CD8-positive, alpha-beta memory T cell (primary cell): ENCODE measurements around the gene ID1. TPM values are rescaled to one million over a fixed set of nuclear protein-coding genes. Genes with fewer than 3 reads are reported as not detected.

ENCODE experiments used
- CTCF ChIA-PET: fragments of 350-600 bp; sonication (Branson Sonifier 250); formaldehyde crosslinking; loops from one replicate; lab custom pipeline; 2021; ENCODE audit warnings: antibody characterized with exemption; lab: Charles Lee
- POLR2A ChIA-PET: fragments of 350-600 bp; sonication (Branson Sonifier 250); formaldehyde crosslinking; loops from one replicate; lab custom pipeline; 2021; ENCODE audit warnings: antibody characterized with exemption; lab: Charles Lee
- DNase-seq, 5 donors: peaks; one replicate each; pipeline versions ENCODE4 v3.0.0 to v3.0.0-alpha.2; 2020 to 2022; ENCODE audit warnings: mixed read lengths in 1 of 5
- H3K27ac ChIP-seq: one replicate; pipeline ENCODE4 v1.7.0; 2013; ENCODE audit warnings: low read depth, mild to moderate bottlenecking, low read length, moderate library complexity
- H3K27me3 ChIP-seq: 2 replicates; pipeline ENCODE4 v1.7.0; 2013; ENCODE audit warnings: low read length, mild to moderate bottlenecking; ENCODE audit not compliant: insufficient read depth, poor library complexity, severe bottlenecking
- H3K36me3 ChIP-seq: 2 replicates; pipeline ENCODE4 v1.7.0; 2013; ENCODE audit warnings: mild to moderate bottlenecking, low read length, moderate library complexity; ENCODE audit not compliant: insufficient read depth
- H3K4me1 ChIP-seq: 2 replicates; pipeline ENCODE4 v1.7.0; 2013; ENCODE audit warnings: mild to moderate bottlenecking, low read length, moderate library complexity; ENCODE audit not compliant: insufficient read depth
- H3K4me3 ChIP-seq: 2 replicates; pipeline ENCODE4 v1.7.0; 2013; ENCODE audit warnings: mild to moderate bottlenecking, low read length
- H3K9me3 ChIP-seq: 2 replicates; pipeline ENCODE4 v1.7.0; 2013; ENCODE audit warnings: mild to moderate bottlenecking, low read length
- H3K27ac Mint-ChIP-seq, 8 donors: one replicate each; pipeline ENCODE4 v1.8.0; 2020 to 2021; ENCODE audit warnings: mixed read lengths in 8 of 8, mild to moderate bottlenecking in 6 of 8, inconsistent platforms in 3 of 8, moderate library complexity in 3 of 8
- H3K27me3 Mint-ChIP-seq, 2 donors: one replicate each; pipeline ENCODE4 v1.8.0; 2020 to 2021; ENCODE audit warnings: mixed read lengths in 2 of 2, mild to moderate bottlenecking in 1 of 2, moderate library complexity in 1 of 2
- H3K36me3 Mint-ChIP-seq, 3 donors: one replicate each; pipeline ENCODE4 v1.8.0; 2020 to 2021; ENCODE audit warnings: mixed read lengths in 3 of 3, inconsistent platforms in 1 of 3, mild to moderate bottlenecking in 1 of 3
- H3K4me1 Mint-ChIP-seq, 3 donors: one replicate each; pipeline ENCODE4 v1.8.0; 2020 to 2021; ENCODE audit warnings: mixed read lengths in 3 of 3, inconsistent platforms in 1 of 3, mild to moderate bottlenecking in 1 of 3
- H3K4me3 Mint-ChIP-seq, 7 donors: one replicate each; pipeline ENCODE4 v1.8.0; 2020 to 2021; ENCODE audit warnings: mixed read lengths in 7 of 7, mild to moderate bottlenecking in 6 of 7, moderate library complexity in 4 of 7, inconsistent platforms in 2 of 7
- H3K9me3 Mint-ChIP-seq, 5 donors: one replicate each; pipeline ENCODE4 v1.8.0; 2020 to 2022; ENCODE audit warnings: mixed read lengths in 5 of 5, mild to moderate bottlenecking in 3 of 5, moderate library complexity in 2 of 5, inconsistent platforms in 1 of 5
- polyA plus RNA-seq: library from polyadenylated mRNA; unstranded; fragments of 300-500 nt; fragmentation: Illumina TruSeq; gene quantifications from one replicate; pipeline ENCODE4 v1.2.3, GENCODE V29; 2021
- total RNA-seq, 2 experiments: library from RNA; stranded (reverse); gene quantifications; one replicate each; pipeline ENCODE4 v1.2.3, GENCODE V29; 2021

ID1 gene
- total and polyA plus RNA-seq, 3 experiments from 2014 or later: 0.55 to 2.2 (median 0.72) TPM

GRCh38 chr20:31633339-31633914 is 28.3 kb downstream of the ID1 start:
- ChIA-PET CTCF (interaction anchor here (0.8 to 4.2 kb wide), 10 partner anchors 11 to 112 kb away, joined by 3 to 31 read pairs (median 3); partner anchors contain the start of gene BCL2L1), POLR2A (no interaction called here)
- H3K4me3 ChIP-seq: no peak overlapping the region
- no peak overlapping the region for H3K27ac ChIP-seq
- H3K36me3 Mint-ChIP-seq: no peaks in the 10 kb centered on the region
- no peaks in the 10 kb centered on the region for H3K27me3 ChIP-seq
- H3K36me3 ChIP-seq: no peaks in the 10 kb centered on the region
- H3K27ac Mint-ChIP-seq: no peak overlapping the region
- H3K4me1 ChIP-seq: no peaks in the 10 kb centered on the region
- no peaks in the 10 kb centered on the region for H3K4me1 Mint-ChIP-seq
- H3K9me3 Mint-ChIP-seq: no peaks in the 10 kb centered on the region
- no peak overlapping the region for H3K4me3 Mint-ChIP-seq
- H3K9me3 ChIP-seq: no peaks in the 10 kb centered on the region
- DNase-seq: no peak
- H3K27me3 Mint-ChIP-seq: no peaks in the 10 kb centered on the region

GRCh38 chr20:31637660-31638059 is 32.6 kb downstream of the ID1 start, which contains the start of gene COX4I2:
COX4I2 (plus strand) TSS chr20:31637912; CDS start chr20:31639018, 1,106 bp downstream.
- no peak within 1 kb of the TSS for H3K4me3 Mint-ChIP-seq
- Histone ChIP-seq H3K4me1 (peaks cover under 1% of the 10 kb centered on the region), H3K27ac (no peak within 1 kb of the TSS), H3K9me3 (no peaks in the 10 kb centered on the region), H3K36me3 (no peaks in the 10 kb centered on the region), H3K4me3 (no peak within 1 kb of the TSS), H3K27me3 (peaks cover 4% of the 10 kb centered on the region)
- no peaks in the 10 kb centered on the region for H3K36me3 Mint-ChIP-seq
- peaks cover 2 to 17% of the 10 kb centered on the region in 2 donors for H3K27me3 Mint-ChIP-seq
- CTCF ChIA-PET: interaction anchor here (0.8 kb wide), 1 partner anchor 86 kb away, joined by 3 read pairs; no protein-coding TSS in a partner anchor
- H3K4me1 Mint-ChIP-seq: peaks cover 1 to 8% (median 3%) of the 10 kb centered on the region in 3 donors
- DNase-seq: no peak
- POLR2A ChIA-PET: no interaction called here
- H3K9me3 Mint-ChIP-seq: no peaks in the 10 kb centered on the region
- H3K27ac Mint-ChIP-seq: peak within 1 kb of the TSS in 1 of 8 donors; percentile 29

DNA sequence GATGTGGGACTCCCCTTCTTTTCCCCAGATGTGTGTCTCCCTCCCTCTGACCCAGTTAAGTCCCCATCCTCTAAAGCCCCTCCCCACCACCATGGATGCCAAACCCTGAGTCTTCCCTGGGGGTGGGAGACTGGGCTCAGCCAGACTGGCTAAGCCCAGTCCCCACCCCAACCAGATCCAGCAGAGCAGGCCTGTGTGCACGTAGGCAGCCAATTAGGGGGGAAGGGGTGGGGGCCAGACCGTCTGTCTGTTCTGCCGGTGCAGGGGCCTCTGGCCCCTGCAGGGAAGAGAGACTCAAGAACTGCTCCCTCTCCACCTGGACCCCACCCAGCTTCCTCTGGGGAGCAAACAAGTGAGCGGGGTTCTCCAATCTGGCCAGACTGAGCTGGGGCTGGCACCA is 33.2 kb downstream of the ID1 start:
- Mint-ChIP-seq H3K36me3 (no peaks in the 10 kb centered on the region), H3K4me3 (no peak overlapping the region), H3K27ac (peak overlapping the region in 1 of 8 donors; percentile 29), H3K27me3 (peaks cover 2 to 21% of the 10 kb centered on the region in 2 donors), H3K4me1 (peaks cover 7 to 15% (median 9%) of the 10 kb centered on the region in 3 donors), H3K9me3 (no peaks in the 10 kb centered on the region)
- Histone ChIP-seq H3K9me3 (no peaks in the 10 kb centered on the region), H3K27ac (no peak overlapping the region), H3K36me3 (no peaks in the 10 kb centered on the region), H3K27me3 (peaks cover 9% of the 10 kb centered on the region), H3K4me3 (no peak overlapping the region), H3K4me1 (peaks cover 7% of the 10 kb centered on the region)
- DNase-seq: no peak
- ChIA-PET CTCF (interaction anchor here (0.8 kb wide), 1 partner anchor 85 kb away, joined by 3 read pairs; no protein-coding TSS in a partner anchor), POLR2A (no interaction called here)

GRCh38 chr20:31638816-31639215 is 33.7 kb downstream of the ID1 start:
- H3K9me3 Mint-ChIP-seq: no peaks in the 10 kb centered on the region
- no peak overlapping the region for H3K27ac ChIP-seq
- H3K4me1 Mint-ChIP-seq: peaks cover 7 to 18% (median 12%) of the 10 kb centered on the region in 3 donors
- ChIA-PET POLR2A (no interaction called here), CTCF (interaction anchor here (0.6 to 3.9 kb wide), 2 partner anchors 82 to 85 kb away, joined by 4 to 16 read pairs; no protein-coding TSS in a partner anchor)
- peaks cover 9% of the 10 kb centered on the region for H3K27me3 ChIP-seq
- no peak overlapping the region for H3K4me3 ChIP-seq
- no peaks in the 10 kb centered on the region for H3K9me3 ChIP-seq
- no peak overlapping the region for H3K4me3 Mint-ChIP-seq
- H3K27ac Mint-ChIP-seq: no peak overlapping the region
- peaks cover 8% of the 10 kb centered on the region for H3K4me1 ChIP-seq
- H3K27me3 Mint-ChIP-seq: peaks cover 2 to 21% of the 10 kb centered on the region in 2 donors
- H3K36me3 Mint-ChIP-seq: no peaks in the 10 kb centered on the region
- DNase-seq: no peak
- no peaks in the 10 kb centered on the region for H3K36me3 ChIP-seq

DNA sequence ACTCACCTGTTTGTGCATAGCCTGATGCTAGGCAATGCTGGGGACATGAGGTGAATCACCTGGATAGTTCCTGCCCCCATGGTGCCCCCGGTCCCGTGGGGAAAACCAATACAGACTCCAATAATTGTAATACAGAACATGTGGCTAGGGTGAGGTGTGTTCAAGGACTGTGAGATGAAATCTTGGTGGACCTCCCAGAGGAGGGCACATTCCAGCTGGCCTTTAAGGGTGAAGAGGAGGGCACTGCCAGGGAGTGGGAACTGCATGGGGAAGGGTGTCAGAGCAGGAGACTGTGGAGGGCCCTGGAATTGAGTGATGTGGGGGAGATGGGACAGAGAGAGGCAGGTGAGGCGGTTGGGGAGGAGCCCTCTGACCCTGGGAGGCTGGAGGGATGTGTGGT is 35.2 kb downstream of the ID1 start:
- H3K9me3 Mint-ChIP-seq: no peaks in the 10 kb centered on the region
- Histone ChIP-seq H3K27ac (no peak overlapping the region), H3K9me3 (no peaks in the 10 kb centered on the region), H3K4me1 (peaks cover 8% of the 10 kb centered on the region), H3K4me3 (no peak overlapping the region), H3K36me3 (no peaks in the 10 kb centered on the region), H3K27me3 (peaks cover 9% of the 10 kb centered on the region)
- H3K4me1 Mint-ChIP-seq: peaks cover 7 to 22% (median 12%) of the 10 kb centered on the region in 3 donors
- no peak overlapping the region for H3K27ac Mint-ChIP-seq
- no peak for DNase-seq
- ChIA-PET POLR2A (no interaction called here), CTCF (interaction anchor here (3.9 kb wide), 1 partner anchor 84 kb away, joined by 16 read pairs; no protein-coding TSS in a partner anchor)
- H3K36me3 Mint-ChIP-seq: no peaks in the 10 kb centered on the region
- H3K27me3 Mint-ChIP-seq: peaks cover 2 to 24% of the 10 kb centered on the region in 2 donors
- peak overlapping the region in 1 of 7 donors; percentile 7 for H3K4me3 Mint-ChIP-seq

GRCh38 chr20:31641391-31641790 is 36.3 kb downstream of the ID1 start:
- Mint-ChIP-seq H3K4me3 (no peak overlapping the region), H3K36me3 (no peaks in the 10 kb centered on the region), H3K9me3 (no peaks in the 10 kb centered on the region), H3K27me3 (peaks cover 2 to 24% of the 10 kb centered on the region in 2 donors), H3K4me1 (peaks cover 7 to 22% (median 12%) of the 10 kb centered on the region in 3 donors), H3K27ac (no peak overlapping the region)
- H3K4me3 ChIP-seq: no peak overlapping the region
- no peaks in the 10 kb centered on the region for H3K9me3 ChIP-seq
- DNase-seq: no peak
- POLR2A ChIA-PET: no interaction called here
- H3K27ac ChIP-seq: no peak overlapping the region
- no peaks in the 10 kb centered on the region for H3K36me3 ChIP-seq
- H3K27me3 ChIP-seq: peaks cover 9% of the 10 kb centered on the region
- peaks cover 8% of the 10 kb centered on the region for H3K4me1 ChIP-seq
- CTCF ChIA-PET: interaction anchor here (0.9 to 3.9 kb wide), 2 partner anchors 29 to 83 kb away, joined by 3 to 16 read pairs; no protein-coding TSS in a partner anchor

- peak overlapping the region in 4 of 7 donors; percentile 13 to 33 (median 18) for H3K4me3 Mint-ChIP-seq
- H3K9me3 Mint-ChIP-seq: no peaks in the 10 kb centered on the region
- H3K27ac ChIP-seq: no peak overlapping the region
- ChIA-PET CTCF (interaction anchor here (3.9 kb wide), 1 partner anchor 81 kb away, joined by 16 read pairs; no protein-coding TSS in a partner anchor), POLR2A (no interaction called here)
- H3K36me3 ChIP-seq: no peaks in the 10 kb centered on the region
- no peak overlapping the region for H3K4me3 ChIP-seq
- peaks cover 7 to 22% (median 12%) of the 10 kb centered on the region in 3 donors for H3K4me1 Mint-ChIP-seq
- peak overlapping the region in 2 of 8 donors; percentile 36 to 71 for H3K27ac Mint-ChIP-seq
- peaks cover 9% of the 10 kb centered on the region for H3K27me3 ChIP-seq
- no peaks in the 10 kb centered on the region for H3K36me3 Mint-ChIP-seq
- H3K4me1 ChIP-seq: peaks cover 8% of the 10 kb centered on the region
- no peaks in the 10 kb centered on the region for H3K9me3 ChIP-seq
- no peak for DNase-seq
- H3K27me3 Mint-ChIP-seq: peaks cover 2 to 24% of the 10 kb centered on the region in 2 donors
Observed at GRCh38 chr20:31642837-31643236, 37.7 kb downstream of the ID1 start.

GRCh38 chr20:31643522-31643921 is 38.4 kb downstream of the ID1 start:
- Histone ChIP-seq H3K9me3 (no peaks in the 10 kb centered on the region), H3K4me1 (peaks cover 8% of the 10 kb centered on the region), H3K27ac (no peak overlapping the region), H3K27me3 (peaks cover 9% of the 10 kb centered on the region), H3K36me3 (no peaks in the 10 kb centered on the region), H3K4me3 (no peak overlapping the region)
- Mint-ChIP-seq H3K27me3 (peaks cover 2 to 24% of the 10 kb centered on the region in 2 donors), H3K27ac (no peak overlapping the region), H3K4me1 (peaks cover 7 to 22% (median 12%) of the 10 kb centered on the region in 3 donors), H3K4me3 (no peak overlapping the region), H3K9me3 (no peaks in the 10 kb centered on the region), H3K36me3 (no peaks in the 10 kb centered on the region)
- POLR2A ChIA-PET: no interaction called here
- no peak for DNase-seq
- CTCF ChIA-PET: interaction anchor here (1.7 to 1.9 kb wide), 2 partner anchors 77 to 80 kb away, joined by 4 to 6 read pairs; no protein-coding TSS in a partner anchor
